SJCRH30 (cell line): ENCODE results near the gene HLA-DRA. TPM values are rescaled to one million over a fixed set of nuclear protein-coding genes. Genes with fewer than 3 reads are reported as not detected.

Source experiments
- DNase-seq, 2 experiments: peaks; one replicate each; pipeline ENCODE4 v3.0.0-alpha.2; 2015 to 2020
- H3K27ac ChIP-seq: fragments of 250-450 bp; sonication (Bioruptor Pico); 2 replicates; pipeline ENCODE4 v1.5.1; 2020; ENCODE audit warnings: mild to moderate bottlenecking, moderate library complexity
- H3K27me3 ChIP-seq: fragments of 250-450 bp; sonication (Bioruptor Pico); 2 replicates; pipeline ENCODE4 v1.5.1; 2020; ENCODE audit warnings: mild to moderate bottlenecking, moderate library complexity
- H3K36me3 ChIP-seq: fragments of 250-450 bp; sonication (Bioruptor Pico); 2 replicates; pipeline ENCODE4 v1.5.1; 2020; ENCODE audit warnings: mild to moderate bottlenecking, moderate library complexity
- H3K4me1 ChIP-seq: fragments of 250-450 bp; sonication (Bioruptor Pico); 2 replicates; pipeline ENCODE4 v1.5.1; 2020; ENCODE audit warnings: mild to moderate bottlenecking, moderate library complexity
- H3K4me3 ChIP-seq: fragments of 250-450 bp; sonication (Bioruptor Pico); 2 replicates; pipeline ENCODE4 v1.5.1; 2020; ENCODE audit warnings: mild to moderate bottlenecking, moderate library complexity
- H3K9me3 ChIP-seq: fragments of 250-450 bp; sonication (Bioruptor Pico); replicated peaks from 2 replicates; pipeline ENCODE4 v1.5.1; 2020; ENCODE audit warnings: mild to moderate bottlenecking, moderate library complexity
- total RNA-seq: library from RNA; depleted of rRNA; stranded (reverse); fragments of >200 nt; shearing (Covaris generic); gene quantifications from 2 replicates; pipeline ENCODE4 v1.2.3, GENCODE V29; 2014; rRNA removed

Gene HLA-DRA
- not detected in 2 replicates for total RNA-seq

DNA sequence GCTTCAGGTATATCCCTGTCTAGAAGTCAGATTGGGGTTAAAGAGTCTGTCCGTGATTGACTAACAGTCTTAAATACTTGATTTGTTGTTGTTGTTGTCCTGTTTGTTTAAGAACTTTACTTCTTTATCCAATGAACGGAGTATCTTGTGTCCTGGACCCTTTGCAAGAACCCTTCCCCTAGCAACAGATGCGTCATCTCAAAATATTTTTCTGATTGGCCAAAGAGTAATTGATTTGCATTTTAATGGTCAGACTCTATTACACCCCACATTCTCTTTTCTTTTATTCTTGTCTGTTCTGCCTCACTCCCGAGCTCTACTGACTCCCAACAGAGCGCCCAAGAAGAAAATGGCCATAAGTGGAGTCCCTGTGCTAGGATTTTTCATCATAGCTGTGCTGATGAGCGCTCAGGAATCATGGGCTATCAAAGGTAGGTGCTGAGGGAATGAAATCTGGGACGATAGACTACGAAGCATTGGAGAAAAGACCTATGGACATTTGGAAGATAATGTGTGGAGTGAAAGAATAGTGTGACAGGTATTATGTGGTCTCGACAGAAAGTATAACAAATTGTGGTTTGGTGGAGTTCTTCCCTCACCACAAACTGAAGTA is at the start of gene HLA-DRA:
Gene HLA-DRA (plus strand): TSS at position 286 of the 613 bp plus-strand sequence. CDS start 64 bp downstream, at position 350.
- no peaks in the 10 kb centered on the region for H3K4me1 ChIP-seq
- H3K36me3 ChIP-seq: no peaks in the 10 kb centered on the region
- no peaks in the 10 kb centered on the region for H3K27me3 ChIP-seq
- no peaks in the 10 kb centered on the region for H3K9me3 ChIP-seq
- no peak within 1 kb of the TSS for H3K27ac ChIP-seq
- no peak within 1 kb of the TSS for H3K4me3 ChIP-seq
- DNase-seq: peak in 1 of 2 experiments; percentile 55

DNA sequence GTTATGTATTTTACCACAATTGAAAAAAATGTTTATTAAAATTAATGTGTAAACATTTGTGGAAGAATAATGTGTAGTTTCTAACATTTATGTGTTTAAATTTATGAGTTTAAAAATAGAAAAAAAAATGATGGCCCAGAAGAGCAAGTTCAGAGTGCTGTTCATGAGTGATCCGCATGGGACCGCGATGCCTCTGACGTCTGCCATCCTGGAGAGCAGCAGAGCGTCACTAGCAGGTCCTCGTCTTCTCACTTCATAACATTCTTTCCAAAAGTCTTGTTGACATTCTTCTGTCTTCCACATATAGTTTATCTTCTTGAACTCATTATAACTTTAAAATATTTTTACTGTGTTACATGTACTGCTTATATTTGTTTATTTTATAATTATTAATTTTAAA is 48.2 kb upstream of the HLA-DRA start:
- H3K9me3 ChIP-seq: no peaks in the 10 kb centered on the region
- no peaks in the 10 kb centered on the region for H3K27me3 ChIP-seq
- no peak for DNase-seq
- H3K27ac ChIP-seq: no peak overlapping the region
- H3K4me3 ChIP-seq: no peak overlapping the region
- no peaks in the 10 kb centered on the region for H3K36me3 ChIP-seq
- H3K4me1 ChIP-seq: no peaks in the 10 kb centered on the region

GRCh38 chr6:32393665-32394420 is 45.8 kb upstream of the HLA-DRA start:
- no peak for DNase-seq
- Histone ChIP-seq H3K27me3 (no peaks in the 10 kb centered on the region), H3K4me3 (no peak overlapping the region), H3K36me3 (no peaks in the 10 kb centered on the region), H3K4me1 (no peaks in the 10 kb centered on the region), H3K27ac (no peak overlapping the region), H3K9me3 (no peaks in the 10 kb centered on the region)

DNA sequence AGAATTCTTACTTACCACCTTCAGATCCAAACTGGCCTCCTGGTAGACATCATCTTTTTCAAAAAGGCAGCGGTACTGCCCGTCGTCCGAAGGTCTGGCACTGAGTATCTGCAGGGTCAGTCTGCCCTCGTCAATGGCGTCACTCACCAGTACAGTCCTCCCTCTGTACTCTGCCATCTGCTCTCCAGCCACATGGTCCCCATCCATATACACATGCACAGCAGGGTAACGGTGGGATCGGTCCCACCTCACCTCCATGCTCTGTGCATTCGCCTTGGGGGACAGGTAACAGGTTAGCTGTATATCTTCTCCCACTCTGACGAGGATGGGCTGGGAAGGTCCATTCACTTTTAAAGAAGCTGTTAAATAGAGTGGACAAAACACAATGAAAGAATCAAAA is 43.7 kb upstream of the HLA-DRA start:
- H3K27me3 ChIP-seq: no peaks in the 10 kb centered on the region
- H3K4me1 ChIP-seq: no peaks in the 10 kb centered on the region
- H3K36me3 ChIP-seq: no peaks in the 10 kb centered on the region
- no peak overlapping the region for H3K27ac ChIP-seq
- DNase-seq: no peak
- H3K9me3 ChIP-seq: no peaks in the 10 kb centered on the region
- no peak overlapping the region for H3K4me3 ChIP-seq

DNA sequence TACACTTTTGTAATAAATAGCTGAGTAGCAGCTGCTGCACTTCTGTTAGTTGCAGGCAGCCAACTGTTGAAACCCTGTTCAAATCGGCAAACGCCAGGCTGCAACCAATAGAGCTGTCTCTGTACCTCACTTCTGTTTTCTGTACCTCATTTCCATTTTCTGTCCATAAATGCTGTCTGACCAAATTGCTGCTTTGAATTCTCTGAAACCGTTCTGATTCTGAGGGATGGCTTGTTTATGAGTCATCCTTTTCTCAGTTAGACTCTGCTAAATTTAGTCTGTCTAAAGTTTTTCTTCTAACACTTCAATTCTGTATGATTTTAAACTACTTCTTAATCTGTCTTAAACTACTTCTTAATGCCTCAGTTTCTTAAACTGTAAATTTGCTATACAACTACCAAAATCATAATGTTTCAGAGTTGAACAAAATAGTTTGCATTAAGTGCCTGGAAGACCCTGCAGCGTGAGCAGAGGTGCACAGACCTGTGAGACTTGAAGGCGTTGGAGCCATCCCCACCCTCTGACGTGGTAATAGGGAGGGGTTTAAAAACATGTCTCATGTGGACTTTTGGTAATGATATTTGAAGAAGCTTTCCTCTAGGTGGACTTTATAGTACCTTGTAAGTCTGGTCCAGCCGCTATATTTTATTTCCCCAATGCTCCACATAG is 42.3 kb upstream of the HLA-DRA start:
- Histone ChIP-seq H3K4me1 (no peaks in the 10 kb centered on the region), H3K27me3 (no peaks in the 10 kb centered on the region)
- no peak for DNase-seq

GRCh38 chr6:32401284-32401963 is 38.3 kb upstream of the HLA-DRA start:
- H3K27me3 ChIP-seq: peaks cover 6% of the 10 kb centered on the region; the same call in 1 of the 2 replicates
- no peaks in the 10 kb centered on the region for H3K4me1 ChIP-seq

More for the DNA sequence above, 42.3 kb upstream of the HLA-DRA start:
- H3K36me3 ChIP-seq: no peaks in the 10 kb centered on the region
- H3K27ac ChIP-seq: no peak overlapping the region
- H3K4me3 ChIP-seq: no peak overlapping the region
- no peaks in the 10 kb centered on the region for H3K9me3 ChIP-seq

DNA sequence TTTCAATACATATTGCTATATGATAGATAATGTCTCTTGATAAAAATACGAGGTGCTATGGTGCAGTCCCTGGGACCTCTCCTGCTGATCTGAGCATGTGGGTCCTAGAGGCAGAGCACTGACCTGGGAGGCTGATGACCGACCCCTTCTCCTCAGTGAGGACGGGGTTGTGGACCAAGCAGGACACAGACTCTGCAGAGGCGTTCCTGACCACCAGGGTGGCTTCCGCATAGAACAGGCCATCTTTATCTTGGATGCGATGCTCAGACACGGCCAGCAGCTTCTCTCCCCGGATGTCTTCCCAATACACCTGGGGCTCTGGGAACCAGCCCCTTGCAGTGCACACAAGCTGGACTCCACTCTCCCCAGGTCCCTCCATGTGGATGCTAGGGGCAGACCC is 36.9 kb upstream of the HLA-DRA start:
- Histone ChIP-seq H3K9me3 (no peaks in the 10 kb centered on the region), H3K4me3 (no peak overlapping the region), H3K36me3 (no peaks in the 10 kb centered on the region), H3K27ac (no peak overlapping the region), H3K4me1 (no peaks in the 10 kb centered on the region), H3K27me3 (peaks cover 6% of the 10 kb centered on the region; the same call in 1 of the 2 replicates)
- no peak for DNase-seq

More at GRCh38 chr6:32401284-32401963, 38.3 kb upstream of the HLA-DRA start:
- Histone ChIP-seq H3K9me3 (no peaks in the 10 kb centered on the region), H3K27ac (no peak overlapping the region), H3K36me3 (no peaks in the 10 kb centered on the region), H3K4me3 (no peak overlapping the region)
- DNase-seq: no peak

DNA sequence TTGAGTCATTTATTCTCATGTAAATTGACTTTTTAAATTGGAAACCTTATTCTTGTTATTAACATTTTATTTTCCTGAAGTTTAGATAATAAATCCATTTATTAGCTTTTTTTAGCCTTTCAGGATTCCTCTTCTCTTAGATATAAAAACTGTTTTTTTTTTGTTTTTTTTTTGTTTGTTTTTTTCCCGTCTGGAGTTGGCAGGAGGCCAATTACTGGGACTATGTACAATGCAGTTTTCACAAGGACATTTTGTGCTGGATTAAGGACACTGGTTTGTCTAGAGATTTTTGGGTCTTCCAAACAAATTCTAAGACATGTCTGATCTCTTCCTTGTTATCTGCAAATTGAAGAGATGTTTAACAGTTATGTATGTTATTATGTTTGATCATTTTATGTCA is 34.0 kb upstream of the HLA-DRA start:
- Histone ChIP-seq H3K27me3 (peaks cover 6% of the 10 kb centered on the region; the same call in 1 of the 2 replicates), H3K27ac (no peak overlapping the region), H3K36me3 (no peaks in the 10 kb centered on the region), H3K9me3 (no peaks in the 10 kb centered on the region), H3K4me1 (no peaks in the 10 kb centered on the region), H3K4me3 (no peak overlapping the region)
- DNase-seq: no peak

DNA sequence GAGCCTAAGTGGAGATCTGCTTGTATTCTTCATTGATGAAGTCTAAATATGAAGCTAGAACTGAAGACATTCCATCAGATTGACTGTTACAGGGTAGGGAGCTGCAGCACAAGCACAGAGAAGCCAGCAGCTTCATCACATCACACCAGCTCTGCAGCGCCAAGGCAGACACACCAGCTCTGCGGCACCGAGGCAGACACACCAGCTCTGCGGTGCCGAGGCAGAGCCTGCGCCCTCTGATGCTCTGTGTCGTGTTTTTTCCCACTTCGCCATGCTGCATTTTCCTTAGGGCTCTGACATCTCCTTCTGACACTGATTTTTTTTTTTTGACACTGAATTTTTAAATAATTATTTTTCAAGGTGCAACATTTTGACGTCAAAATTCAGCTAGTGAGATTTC is 33.5 kb upstream of the HLA-DRA start:
- Histone ChIP-seq H3K4me1 (no peaks in the 10 kb centered on the region), H3K27me3 (peaks cover 6% of the 10 kb centered on the region; the same call in 1 of the 2 replicates), H3K4me3 (no peak overlapping the region), H3K9me3 (no peaks in the 10 kb centered on the region), H3K36me3 (no peaks in the 10 kb centered on the region), H3K27ac (no peak overlapping the region)
- DNase-seq: no peak

GRCh38 chr6:32406857-32407256 is 32.8 kb upstream of the HLA-DRA start, which contains the start of gene BTNL2:
Gene BTNL2 (minus strand): TSS chr6:32407181. CDS start chr6:32407123, 58 bp downstream.
- Histone ChIP-seq H3K27me3 (peaks cover 6% of the 10 kb centered on the region; the same call in 1 of the 2 replicates), H3K4me1 (no peaks in the 10 kb centered on the region), H3K4me3 (no peak within 1 kb of the TSS), H3K27ac (no peak within 1 kb of the TSS), H3K36me3 (no peaks in the 10 kb centered on the region), H3K9me3 (no peaks in the 10 kb centered on the region)
- DNase-seq: no peak

GRCh38 chr6:32410906-32411305 is 28.8 kb upstream of the HLA-DRA start:
- Histone ChIP-seq H3K36me3 (no peaks in the 10 kb centered on the region), H3K27me3 (peaks cover 6% of the 10 kb centered on the region; the same call in 1 of the 2 replicates), H3K9me3 (no peaks in the 10 kb centered on the region), H3K4me1 (no peaks in the 10 kb centered on the region), H3K27ac (no peak overlapping the region), H3K4me3 (no peak overlapping the region)
- DNase-seq: no peak

- H3K27me3 ChIP-seq: peaks cover 9% of the 10 kb centered on the region; the same call in 1 of the 2 replicates
These were observed 27.9 kb upstream of the HLA-DRA start for GRCh38 chr6:32411566-32412327.

GRCh38 chr6:32413427-32414047 is 26.1 kb upstream of the HLA-DRA start:
- peak; percentile 65 to 80 for DNase-seq
- no peaks in the 10 kb centered on the region for H3K9me3 ChIP-seq
- H3K4me1 ChIP-seq: no peaks in the 10 kb centered on the region
- no peak overlapping the region for H3K27ac ChIP-seq
- peaks cover 9% of the 10 kb centered on the region; the same call in 1 of the 2 replicates for H3K27me3 ChIP-seq
- H3K4me3 ChIP-seq: no peak overlapping the region
- H3K36me3 ChIP-seq: no peaks in the 10 kb centered on the region

More at GRCh38 chr6:32411566-32412327, 27.9 kb upstream of the HLA-DRA start:
- H3K4me3 ChIP-seq: no peak overlapping the region
- H3K4me1 ChIP-seq: no peaks in the 10 kb centered on the region
- no peaks in the 10 kb centered on the region for H3K9me3 ChIP-seq
- H3K36me3 ChIP-seq: no peaks in the 10 kb centered on the region
- no peak for DNase-seq
- H3K27ac ChIP-seq: no peak overlapping the region
